Endothelial cell of umbilical vein (primary cell): ENCODE data around the gene DEDD.

ENCODE experiments used
- POLR2AphosphoS5 ChIP-seq: IDR thresholded peaks from 2 replicates; pipeline ENCODE4 v1.6.1; 2012; ENCODE audit warnings: low read depth, mild to moderate bottlenecking, control low read depth, low read length, moderate library complexity; ENCODE audit not compliant: insufficient read depth
- TF ChIP-seq, protein P1 (sequence below), 2 donors: IDR thresholded peaks; 1 replicate in 1 of 2; 2 replicates in 1 of 2; pipeline ENCODE4 v1.5.1; 2011; ENCODE audit warnings: low read length in 2 of 2, mild to moderate bottlenecking in 2 of 2, moderate library complexity in 2 of 2, control low read depth in 1 of 2, inconsistent platforms in 1 of 2, low read depth in 1 of 2; ENCODE audit not compliant: insufficient read depth in 1 of 2; ENCODE audit errors: extremely low read depth in 1 of 2

DNA sequence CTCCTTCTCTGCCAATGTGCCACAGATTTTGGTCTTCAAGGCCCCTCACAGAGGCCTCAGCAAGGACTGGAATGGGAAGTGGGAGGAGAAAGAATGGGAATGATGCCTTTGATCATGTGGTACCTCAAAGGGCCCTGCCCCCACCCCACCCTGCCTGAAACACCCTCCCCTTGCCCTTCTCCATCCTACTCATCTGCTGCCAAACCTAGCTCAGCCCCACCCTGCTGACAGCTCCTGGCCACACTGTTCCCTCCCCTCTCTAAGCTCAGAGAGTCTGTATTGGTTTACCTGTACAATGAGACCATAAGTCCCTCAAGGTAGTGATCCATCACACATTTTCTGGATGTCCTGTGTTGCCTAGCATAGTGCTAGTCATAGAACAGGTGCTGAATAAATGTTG lies 56.1 kb downstream of the DEDD start:
- TF ChIP-seq, protein P1, sequence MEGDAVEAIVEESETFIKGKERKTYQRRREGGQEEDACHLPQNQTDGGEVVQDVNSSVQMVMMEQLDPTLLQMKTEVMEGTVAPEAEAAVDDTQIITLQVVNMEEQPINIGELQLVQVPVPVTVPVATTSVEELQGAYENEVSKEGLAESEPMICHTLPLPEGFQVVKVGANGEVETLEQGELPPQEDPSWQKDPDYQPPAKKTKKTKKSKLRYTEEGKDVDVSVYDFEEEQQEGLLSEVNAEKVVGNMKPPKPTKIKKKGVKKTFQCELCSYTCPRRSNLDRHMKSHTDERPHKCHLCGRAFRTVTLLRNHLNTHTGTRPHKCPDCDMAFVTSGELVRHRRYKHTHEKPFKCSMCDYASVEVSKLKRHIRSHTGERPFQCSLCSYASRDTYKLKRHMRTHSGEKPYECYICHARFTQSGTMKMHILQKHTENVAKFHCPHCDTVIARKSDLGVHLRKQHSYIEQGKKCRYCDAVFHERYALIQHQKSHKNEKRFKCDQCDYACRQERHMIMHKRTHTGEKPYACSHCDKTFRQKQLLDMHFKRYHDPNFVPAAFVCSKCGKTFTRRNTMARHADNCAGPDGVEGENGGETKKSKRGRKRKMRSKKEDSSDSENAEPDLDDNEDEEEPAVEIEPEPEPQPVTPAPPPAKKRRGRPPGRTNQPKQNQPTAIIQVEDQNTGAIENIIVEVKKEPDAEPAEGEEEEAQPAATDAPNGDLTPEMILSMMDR (IDR thresholded peaks at IDR 0.05; ENCODE audit: extremely low read depth in 1 of 2, insufficient read depth in 1 of 2, low read depth in 1 of 2, low read length in 2 of 2) = no peak
- no peak for TF ChIP-seq POLR2AphosphoS5
